ENCODE measurements around the gene NMT1. TPM values are rescaled to one million over a fixed set of nuclear protein-coding genes. Genes with fewer than 3 reads are reported as not detected.

The NMT1 gene
- total RNA-seq, 2 donors from 2014 or later = 39.4 to 68.5 TPM

DNA sequence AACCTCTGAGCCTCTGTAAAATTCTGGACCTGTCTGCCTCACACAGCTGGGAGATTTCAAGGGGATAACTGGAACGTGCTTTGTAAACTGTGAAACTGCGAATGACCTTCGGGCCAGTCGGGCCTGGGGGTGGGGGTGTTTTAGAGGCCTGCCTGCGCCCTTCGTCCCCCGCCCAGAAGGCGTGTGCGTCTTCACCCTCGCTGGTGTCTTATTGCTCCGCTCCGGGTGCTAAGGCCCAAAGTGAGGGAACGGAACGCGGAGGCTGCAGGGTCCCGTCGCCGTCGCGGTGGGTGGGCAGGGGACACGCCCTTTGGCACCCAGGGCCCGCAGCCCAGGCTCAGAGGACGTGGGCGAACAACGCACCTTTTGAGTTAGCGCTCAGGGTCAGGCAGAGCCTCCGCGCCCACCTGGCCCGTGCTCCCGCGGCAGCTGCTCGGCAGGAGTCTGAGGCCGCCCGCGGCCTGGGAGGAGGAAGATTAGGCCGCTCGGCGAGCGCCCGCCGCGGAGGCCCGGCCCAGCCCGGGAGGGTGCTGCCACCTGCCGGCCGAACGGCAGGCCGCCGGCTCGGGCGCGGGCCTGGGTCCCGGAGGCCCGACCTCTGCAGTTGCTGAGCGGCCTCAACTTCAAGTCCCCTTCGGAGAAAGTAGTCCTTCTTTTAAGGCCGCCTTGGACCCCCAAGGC, 39.4 kb upstream of the NMT1 start:
- H3K4me3 ChIP-seq = peak overlapping the region; percentile 15 to 25
- TF ChIP-seq POLR2AphosphoS5 (IDR thresholded peaks at IDR 0.05) = no peak
- TF ChIP-seq, protein P1, sequence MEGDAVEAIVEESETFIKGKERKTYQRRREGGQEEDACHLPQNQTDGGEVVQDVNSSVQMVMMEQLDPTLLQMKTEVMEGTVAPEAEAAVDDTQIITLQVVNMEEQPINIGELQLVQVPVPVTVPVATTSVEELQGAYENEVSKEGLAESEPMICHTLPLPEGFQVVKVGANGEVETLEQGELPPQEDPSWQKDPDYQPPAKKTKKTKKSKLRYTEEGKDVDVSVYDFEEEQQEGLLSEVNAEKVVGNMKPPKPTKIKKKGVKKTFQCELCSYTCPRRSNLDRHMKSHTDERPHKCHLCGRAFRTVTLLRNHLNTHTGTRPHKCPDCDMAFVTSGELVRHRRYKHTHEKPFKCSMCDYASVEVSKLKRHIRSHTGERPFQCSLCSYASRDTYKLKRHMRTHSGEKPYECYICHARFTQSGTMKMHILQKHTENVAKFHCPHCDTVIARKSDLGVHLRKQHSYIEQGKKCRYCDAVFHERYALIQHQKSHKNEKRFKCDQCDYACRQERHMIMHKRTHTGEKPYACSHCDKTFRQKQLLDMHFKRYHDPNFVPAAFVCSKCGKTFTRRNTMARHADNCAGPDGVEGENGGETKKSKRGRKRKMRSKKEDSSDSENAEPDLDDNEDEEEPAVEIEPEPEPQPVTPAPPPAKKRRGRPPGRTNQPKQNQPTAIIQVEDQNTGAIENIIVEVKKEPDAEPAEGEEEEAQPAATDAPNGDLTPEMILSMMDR (IDR thresholded peaks at IDR 0.05) = peak; percentile 85 to 97 (median 91)
- WGBS = 12% methylated on average over 46 of the region's 57 CpGs
- no peaks in the 10 kb centered on the region for H3K9me3 ChIP-seq
- no peaks in the 10 kb centered on the region for H3K27me3 ChIP-seq (replicated peaks; ENCODE audit: insufficient read depth)
- peaks cover 13% of the 10 kb centered on the region for H3K4me1 ChIP-seq (replicated peaks)
- DNase-seq (ENCODE audit: low spot score) = peak; percentile 42
- intact Hi-C loops (cut with DNase I) = loop anchor here (1.0 to 5.0 kb wide), 3 partner anchors 101 to 244 kb away; partner anchors contain the start of gene PLCD3
- H3K27ac ChIP-seq = peak overlapping the region; percentile 58 to 79
- H3K36me3 ChIP-seq = no peaks in the 10 kb centered on the region

DNA sequence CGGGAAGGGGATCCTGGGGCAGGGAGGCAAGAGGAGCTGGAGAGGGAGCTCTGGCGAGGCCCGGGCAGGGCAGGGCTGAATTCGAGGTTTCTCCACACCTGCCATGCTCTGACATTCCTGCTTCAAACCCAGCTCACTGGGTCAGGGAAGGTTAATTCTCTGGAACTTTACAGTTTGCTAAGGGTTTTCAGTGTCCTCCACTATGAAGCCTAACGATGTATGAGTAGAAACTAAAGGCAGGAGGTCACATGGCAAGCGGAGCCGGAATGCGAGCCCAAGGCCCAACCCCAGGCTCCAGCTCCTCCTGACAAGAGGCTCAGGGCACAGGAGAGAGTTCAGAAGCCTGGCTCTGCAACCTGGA, 38.8 kb upstream of the NMT1 start:
- no peak for DNase-seq (ENCODE audit: low spot score)
- no peaks in the 10 kb centered on the region for H3K27me3 ChIP-seq (replicated peaks; ENCODE audit: insufficient read depth)
- intact Hi-C loops (cut with DNase I) = loop anchor here (1.0 to 5.0 kb wide), 2 partner anchors 102 to 245 kb away; no protein-coding TSS in a partner anchor
- no peak for TF ChIP-seq POLR2A (IDR thresholded peaks at IDR 0.05)
- no peak for TF ChIP-seq POLR2AphosphoS5 (IDR thresholded peaks at IDR 0.05)
- TF ChIP-seq, protein P1 (IDR thresholded peaks at IDR 0.05) = no peak
- H3K27ac ChIP-seq = peak overlapping the region; percentile 58 to 79
- WGBS = 49% methylated on average over 8 of the region's 8 CpGs
- no peaks in the 10 kb centered on the region for H3K36me3 ChIP-seq
- H3K9me3 ChIP-seq = no peaks in the 10 kb centered on the region
- H3K4me3 ChIP-seq = no peak overlapping the region
- H3K4me1 ChIP-seq (replicated peaks) = peaks cover 13% of the 10 kb centered on the region

DNA sequence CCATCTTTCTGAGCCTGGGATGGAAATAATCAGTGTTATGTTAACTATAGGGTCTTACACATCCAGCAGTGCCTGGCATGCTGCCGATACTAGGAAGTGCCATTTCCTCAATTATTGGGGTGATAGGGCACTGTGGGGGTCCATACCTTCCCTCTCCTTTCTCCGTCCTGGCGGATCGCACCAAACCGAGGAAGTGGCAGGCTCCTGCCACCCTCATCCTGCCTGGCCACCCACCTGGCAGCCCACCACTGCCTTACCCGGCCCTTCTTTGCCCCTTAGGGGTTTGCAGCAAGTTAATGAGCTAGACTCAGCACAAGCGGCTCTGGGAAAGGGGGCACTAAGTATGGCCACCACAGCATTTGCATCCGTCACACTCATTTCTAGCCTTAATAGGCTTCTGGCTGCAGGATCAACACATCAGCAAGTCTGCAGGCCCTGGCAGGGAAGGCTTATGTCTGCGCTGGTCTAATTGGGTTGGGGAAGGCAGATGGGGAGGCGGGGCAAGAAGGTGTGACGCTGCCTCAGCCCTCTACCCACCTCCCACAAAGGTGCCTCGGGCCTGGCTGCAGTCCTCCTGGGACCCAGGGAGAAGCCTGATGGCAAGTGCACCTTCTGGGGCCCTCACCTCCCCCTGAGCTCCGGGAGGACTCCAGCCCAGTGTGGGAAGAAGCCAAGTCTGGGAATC, 38.3 kb upstream of the NMT1 start:
- WGBS = 72% methylated on average over 13 of the region's 13 CpGs
- Histone ChIP-seq H3K4me3 (no peak overlapping the region), H3K36me3 (no peaks in the 10 kb centered on the region), H3K9me3 (no peaks in the 10 kb centered on the region), H3K27me3 (replicated peaks; ENCODE audit: insufficient read depth) (no peaks in the 10 kb centered on the region), H3K4me1 (replicated peaks) (peaks cover 13% of the 10 kb centered on the region), H3K27ac (peak overlapping the region in 1 of 2 donors; percentile 79)
- no peak for DNase-seq (ENCODE audit: low spot score)
- intact Hi-C loops (cut with DNase I) = loop anchor here (1.0 to 5.0 kb wide), 2 partner anchors 102 to 245 kb away; no protein-coding TSS in a partner anchor
- TF ChIP-seq, protein P1 (IDR thresholded peaks at IDR 0.05) = no peak
- no peak for TF ChIP-seq POLR2AphosphoS5 (IDR thresholded peaks at IDR 0.05)

DNA sequence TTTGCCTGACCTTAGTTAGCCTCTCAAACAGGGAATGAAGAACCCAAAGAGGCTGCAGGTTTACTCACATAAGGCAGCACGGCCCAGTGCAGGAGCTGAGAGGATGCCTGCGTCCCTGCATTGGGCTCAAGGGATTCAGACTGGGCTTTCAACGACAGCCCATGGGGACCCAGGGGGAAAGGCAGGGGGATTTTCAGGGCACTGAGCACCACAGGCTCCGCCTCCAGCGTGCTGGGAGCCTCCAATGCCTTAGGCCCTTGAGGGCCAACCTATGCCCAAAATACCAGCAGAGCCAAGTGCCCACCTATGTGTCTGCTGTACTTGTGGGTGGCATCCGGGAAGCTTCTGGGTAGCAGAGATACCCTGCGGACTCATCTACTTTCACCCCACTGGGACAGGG, 32.0 kb upstream of the NMT1 start:
- intact Hi-C loops (cut with DNase I) = no loop called here
- Histone ChIP-seq H3K27ac (no peak overlapping the region), H3K4me3 (no peak overlapping the region), H3K27me3 (replicated peaks; ENCODE audit: insufficient read depth) (no peaks in the 10 kb centered on the region), H3K4me1 (replicated peaks) (no peaks in the 10 kb centered on the region), H3K36me3 (peaks cover 3 to 10% of the 10 kb centered on the region in 2 donors), H3K9me3 (no peaks in the 10 kb centered on the region)
- TF ChIP-seq POLR2AphosphoS5 (IDR thresholded peaks at IDR 0.05) (no peak), POLR2A (IDR thresholded peaks at IDR 0.05) (no peak)
- TF ChIP-seq, protein P1 (IDR thresholded peaks at IDR 0.05) = no peak
- DNase-seq (ENCODE audit: low spot score) = no peak
- WGBS = 85% methylated on average over 7 of the region's 7 CpGs

Data from prostate gland (tissue), 2 donors.